Measurements from ENCODE around the gene GALNT9.

The GALNT9 gene

GRCh38 chr12:132146772-132147422 is 182.5 kb downstream of the GALNT9 start:
- no peak for TF ChIP-seq CTCF (IDR thresholded peaks at IDR 0.05; ENCODE audit: extremely low read depth, missing control alignments)
- DNase-seq (ENCODE audit: low spot score), result no peak

Measured in GM20000 (cell line).